Vagina (tissue), 2 donors: ENCODE measurements around the gene PPP2R2B. TPM values are rescaled to one million over a fixed set of nuclear protein-coding genes. Genes with fewer than 3 reads are reported as not detected.

Source experiments
- DNase-seq, 2 donors: peaks; one replicate each; pipeline ENCODE4 v3.0.0-alpha.2; 2017; ENCODE audit errors: extremely low spot score in 2 of 2
- H3K27ac ChIP-seq: fragments of 200-600 bp; sonication (generic); one replicate; pipeline ENCODE4 v1.5.1; 2019
- H3K27me3 ChIP-seq: fragments of 200-600 bp; sonication (generic); one replicate; pipeline ENCODE4 v1.5.1; 2019
- H3K36me3 ChIP-seq, 2 donors: fragments of 200-600 bp; sonication (generic); one replicate each; pipeline ENCODE4 v1.5.1; 2017 to 2019
- H3K4me1 ChIP-seq: fragments of 200-600 bp; sonication (generic); one replicate; pipeline ENCODE4 v1.5.1; 2019
- H3K4me3 ChIP-seq, 2 donors: fragments of 200-600 bp; sonication (generic); 1 replicate in 1 of 2; 2 replicates in 1 of 2; pipeline ENCODE4 v1.5.1; 2016 to 2019
- H3K9me3 ChIP-seq: fragments of 200-600 bp; sonication (generic); one replicate; pipeline ENCODE4 v1.5.1; 2019
- CTCF ChIP-seq, 3 experiments: fragments of 450-650 bp in 2 of 3; fragments of 200-600 bp in 1 of 3; sonication (generic) in 1 of 3; IDR thresholded peaks; one replicate each; pipeline ENCODE4 v1.5.1; 2017 to 2019; ENCODE audit warnings: antibody characterized with exemption in 3 of 3, mild to moderate bottlenecking in 2 of 3, moderate library complexity in 2 of 3
- POLR2A ChIP-seq, 2 donors: fragments of 450-650 bp; IDR thresholded peaks; one replicate each; pipeline ENCODE4 v1.6.1; 2017; ENCODE audit warnings: antibody characterized with exemption in 2 of 2, mild to moderate bottlenecking in 2 of 2, moderate library complexity in 2 of 2
- POLR2AphosphoS5 ChIP-seq, 2 donors: sonication (generic); formaldehyde crosslinking; IDR thresholded peaks; one replicate each; pipeline ENCODE4 v1.9.0; 2017; ENCODE audit warnings: antibody characterized with exemption in 2 of 2, mild to moderate bottlenecking in 2 of 2, low read depth in 1 of 2; ENCODE audit not compliant: insufficient read depth in 1 of 2
- intact Hi-C: fragments of 100-400 bp; cut with DNase I; formaldehyde crosslinking; loops from one replicate; pipeline ENCODE4 v1.15.1; 2023
- total RNA-seq: library from RNA; depleted of rRNA; stranded (reverse); fragments of >200 nt; gene quantifications from one replicate; pipeline ENCODE4 v1.2.3, GENCODE V29; 2016

The PPP2R2B gene
- total RNA-seq, 1 donor from 2014 or later, result 6.6 TPM

- H3K4me1 ChIP-seq, result no peaks in the 10 kb centered on the region
- H3K9me3 ChIP-seq, result no peaks in the 10 kb centered on the region
- H3K27ac ChIP-seq, result no peak overlapping the region
- no peaks in the 10 kb centered on the region for H3K27me3 ChIP-seq
- no peak overlapping the region for H3K4me3 ChIP-seq
- intact Hi-C loops, result no loop called here
- no peaks in the 10 kb centered on the region for H3K36me3 ChIP-seq
- TF ChIP-seq POLR2AphosphoS5 (IDR thresholded peaks at IDR 0.05; ENCODE audit: insufficient read depth in 1 of 2, low read depth in 1 of 2), result no peak
- no peak for TF ChIP-seq CTCF (IDR thresholded peaks at IDR 0.05)
- no peak for TF ChIP-seq POLR2A (IDR thresholded peaks at IDR 0.05)
- no peak for DNase-seq
Observed at GRCh38 chr5:146889169-146889568, 10.6 kb upstream of the PPP2R2B start.

- no peak overlapping the region for H3K4me3 ChIP-seq
- no peaks in the 10 kb centered on the region for H3K9me3 ChIP-seq
- intact Hi-C loops, result no loop called here
- no peaks in the 10 kb centered on the region for H3K36me3 ChIP-seq
- H3K27ac ChIP-seq, result no peak overlapping the region
- H3K27me3 ChIP-seq, result no peaks in the 10 kb centered on the region
- H3K4me1 ChIP-seq, result no peaks in the 10 kb centered on the region
- DNase-seq, result no peak
- TF ChIP-seq POLR2AphosphoS5 (IDR thresholded peaks at IDR 0.05; ENCODE audit: insufficient read depth in 1 of 2, low read depth in 1 of 2) (no peak), CTCF (IDR thresholded peaks at IDR 0.05) (no peak)
Observed at GRCh38 chr5:146888351-146888978, 9.9 kb upstream of the PPP2R2B start.

GRCh38 chr5:146884066-146884626, 5.6 kb upstream of the PPP2R2B start:
- no peak for DNase-seq
- Histone ChIP-seq H3K27me3 (no peaks in the 10 kb centered on the region), H3K36me3 (no peaks in the 10 kb centered on the region), H3K4me3 (no peak overlapping the region), H3K4me1 (peaks cover 2% of the 10 kb centered on the region), H3K9me3 (no peaks in the 10 kb centered on the region), H3K27ac (no peak overlapping the region)
- intact Hi-C loops, result no loop called here
- no peak for TF ChIP-seq POLR2A (IDR thresholded peaks at IDR 0.05)
- no peak for TF ChIP-seq CTCF (IDR thresholded peaks at IDR 0.05)
- no peak for TF ChIP-seq POLR2AphosphoS5 (IDR thresholded peaks at IDR 0.05; ENCODE audit: insufficient read depth in 1 of 2, low read depth in 1 of 2)

GRCh38 chr5:146883511-146883910, 5.0 kb upstream of the PPP2R2B start:
- intact Hi-C loops, result no loop called here
- no peak for DNase-seq
- TF ChIP-seq POLR2A (IDR thresholded peaks at IDR 0.05) (no peak), POLR2AphosphoS5 (IDR thresholded peaks at IDR 0.05; ENCODE audit: insufficient read depth in 1 of 2, low read depth in 1 of 2) (no peak), CTCF (IDR thresholded peaks at IDR 0.05) (no peak)
- H3K36me3 ChIP-seq, result no peaks in the 10 kb centered on the region
- H3K9me3 ChIP-seq, result no peaks in the 10 kb centered on the region
- no peak overlapping the region for H3K27ac ChIP-seq
- no peak overlapping the region for H3K4me3 ChIP-seq
- peaks cover 8% of the 10 kb centered on the region for H3K4me1 ChIP-seq
- H3K27me3 ChIP-seq, result no peaks in the 10 kb centered on the region

GRCh38 chr5:146880966-146881365, 2.4 kb upstream of the PPP2R2B start:
- no peak overlapping the region for H3K4me3 ChIP-seq
- intact Hi-C loops, result no loop called here
- peaks cover 26% of the 10 kb centered on the region for H3K4me1 ChIP-seq
- DNase-seq, result no peak
- peaks cover 7% of the 10 kb centered on the region for H3K27me3 ChIP-seq
- no peak overlapping the region for H3K27ac ChIP-seq
- no peak for TF ChIP-seq CTCF (IDR thresholded peaks at IDR 0.05)
- no peak for TF ChIP-seq POLR2A (IDR thresholded peaks at IDR 0.05)
- no peak for TF ChIP-seq POLR2AphosphoS5 (IDR thresholded peaks at IDR 0.05; ENCODE audit: insufficient read depth in 1 of 2, low read depth in 1 of 2)
- H3K9me3 ChIP-seq, result no peaks in the 10 kb centered on the region
- no peaks in the 10 kb centered on the region for H3K36me3 ChIP-seq
